Fibroblast of lung (primary cell): ENCODE results near the gene SLC8A2. TPM values are rescaled to one million over a fixed set of nuclear protein-coding genes. Genes with fewer than 3 reads are reported as not detected.

Experiments
- DNase-seq, 2 donors: peaks; one replicate each; pipeline versions ENCODE4 v3.0.0 to v3.0.0-alpha.2; 2010; ENCODE audit warnings: low read depth in 2 of 2
- H2AFZ ChIP-seq: 2 replicates; pipeline ENCODE4 v1.5.1; 2012; ENCODE audit warnings: low read length, control low read depth, inconsistent platforms
- H3K27ac ChIP-seq: 2 replicates; pipeline ENCODE4 v1.5.1; 2011; ENCODE audit warnings: low read length, control low read depth; ENCODE audit not compliant: insufficient read depth
- H3K27me3 ChIP-seq: 2 replicates; pipeline ENCODE4 v1.5.1; 2011; ENCODE audit warnings: mild to moderate bottlenecking, low read length; ENCODE audit not compliant: control insufficient read depth, insufficient read depth
- H3K36me3 ChIP-seq: 2 replicates; pipeline ENCODE4 v1.5.1; 2011; ENCODE audit warnings: low read length; ENCODE audit not compliant: control insufficient read depth, insufficient read depth
- H3K4me1 ChIP-seq: 2 replicates; pipeline ENCODE4 v1.5.1; 2011; ENCODE audit warnings: low read length; ENCODE audit not compliant: control insufficient read depth, insufficient read depth; ENCODE audit errors: extremely low read depth
- H3K4me2 ChIP-seq: 2 replicates; pipeline ENCODE4 v1.5.1; 2011; ENCODE audit warnings: low read length, control low read depth; ENCODE audit not compliant: insufficient read depth; ENCODE audit errors: extremely low read depth
- H3K4me3 ChIP-seq, 4 experiments: fragments of 200-600 bp in 1 of 4; sonication (generic) in 1 of 4; replicated peaks in 1 of 4; 2 replicates each; pipeline ENCODE4 v1.5.1; 2011 to 2016; ENCODE audit warnings: low read length in 4 of 4, low read depth in 3 of 4, mild to moderate bottlenecking in 3 of 4, control low read depth in 2 of 4, inconsistent platforms in 1 of 4, mixed read lengths in 1 of 4; ENCODE audit not compliant: insufficient read depth in 1 of 4; ENCODE audit errors: control extremely low read depth in 1 of 4
- H3K79me2 ChIP-seq: 2 replicates; pipeline ENCODE4 v1.5.1; 2012; ENCODE audit warnings: mild to moderate bottlenecking, low read length, inconsistent platforms; ENCODE audit not compliant: control insufficient read depth, insufficient read depth
- H3K9ac ChIP-seq: 2 replicates; pipeline ENCODE4 v1.5.1; 2011; ENCODE audit warnings: mild to moderate bottlenecking, low read length, control low read depth; ENCODE audit not compliant: insufficient read depth
- H3K9me3 ChIP-seq: 2 replicates; pipeline ENCODE4 v1.5.1; 2012; ENCODE audit warnings: low read depth, low read length; ENCODE audit not compliant: control insufficient read depth, insufficient read depth
- H4K20me1 ChIP-seq: 2 replicates; pipeline ENCODE4 v1.5.1; 2011; ENCODE audit warnings: low read length; ENCODE audit not compliant: control insufficient read depth, insufficient read depth; ENCODE audit errors: extremely low read depth
- CTCF ChIP-seq, 2 donors: IDR thresholded peaks in 1 of 2; conservative IDR thresholded peaks in 1 of 2; 1 replicate in 1 of 2; 2 replicates in 1 of 2; pipeline ENCODE4 v1.5.1; 2011 to 2012; ENCODE audit warnings: low read length in 2 of 2, control low read depth in 1 of 2, inconsistent platforms in 1 of 2, low read depth in 1 of 2, mild to moderate bottlenecking in 1 of 2
- EZH2 ChIP-seq: IDR thresholded peaks from 2 replicates; pipeline ENCODE4 v1.5.1; 2012; ENCODE audit warnings: low read length, control low read depth, mild to moderate bottlenecking; ENCODE audit errors: missing control alignments
- polyA plus RNA-seq, 2 donors: library from polyadenylated mRNA; depleted of rRNA in 1 of 2; stranded (reverse) in 1 of 2; unstranded in 1 of 2; fragments of >200 nt; gene quantifications; 2 replicates each; pipeline ENCODE4 v1.2.1, GENCODE V29; 2011 to 2012; ENCODE audit warnings: missing spikeins in 1 of 2
- total RNA-seq: library from RNA; depleted of rRNA; stranded (reverse); fragments of >200 nt; gene quantifications from 2 replicates; pipeline ENCODE4 v1.2.1, GENCODE V29; 2014

The SLC8A2 gene
- total and polyA plus RNA-seq, 2 donors (not counting 1 experiment from before 2014, with no cell fraction given), result under 0.01 TPM; not detected in 1

- DNase-seq, result no peak
- no peak for TF ChIP-seq EZH2
- Histone ChIP-seq H3K36me3 (peaks cover 4% of the 10 kb centered on the region), H3K9ac (no peak overlapping the region), H3K27ac (no peak overlapping the region), H3K4me1 (peaks cover 25% of the 10 kb centered on the region), H3K79me2 (peaks cover 70% of the 10 kb centered on the region), H2AFZ (no peak overlapping the region), H3K27me3 (no peaks in the 10 kb centered on the region), H3K4me3 (no peak overlapping the region), H4K20me1 (no peaks in the 10 kb centered on the region), H3K4me2 (no peak overlapping the region), H3K9me3 (no peaks in the 10 kb centered on the region)
Measured at GRCh38 chr19:47507924-47508553, 36.3 kb upstream of the SLC8A2 start.

GRCh38 chr19:47507012-47507411 is 35.3 kb upstream of the SLC8A2 start:
- Histone ChIP-seq H4K20me1 (no peaks in the 10 kb centered on the region), H3K79me2 (peaks cover 60% of the 10 kb centered on the region), H2AFZ (no peak overlapping the region), H3K4me1 (peaks cover 16% of the 10 kb centered on the region), H3K27me3 (no peaks in the 10 kb centered on the region), H3K4me2 (no peak overlapping the region), H3K27ac (no peak overlapping the region), H3K36me3 (peaks cover 6% of the 10 kb centered on the region), H3K9ac (no peak overlapping the region), H3K4me3 (no peak overlapping the region), H3K9me3 (no peaks in the 10 kb centered on the region)
- TF ChIP-seq CTCF (conservative IDR thresholded peaks at IDR 0.05 in 1 of 2, IDR thresholded peaks at IDR 0.05 in 1 of 2; ENCODE audit: low read depth in 1 of 2, low read length in 2 of 2), result no peak
- DNase-seq, result no peak

- H3K4me1 ChIP-seq, result peaks cover 12% of the 10 kb centered on the region
- DNase-seq, result no peak
- no peak overlapping the region for H3K9ac ChIP-seq
- no peaks in the 10 kb centered on the region for H4K20me1 ChIP-seq
- H2AFZ ChIP-seq, result no peak overlapping the region
- H3K4me3 ChIP-seq, result no peak overlapping the region
- H3K79me2 ChIP-seq, result peaks cover 55% of the 10 kb centered on the region
- H3K9me3 ChIP-seq, result no peaks in the 10 kb centered on the region
- no peaks in the 10 kb centered on the region for H3K27me3 ChIP-seq
- H3K4me2 ChIP-seq, result no peak overlapping the region
- TF ChIP-seq EZH2 (no peak), CTCF (conservative IDR thresholded peaks at IDR 0.05 in 1 of 2, IDR thresholded peaks at IDR 0.05 in 1 of 2; ENCODE audit: low read depth in 1 of 2, low read length in 2 of 2) (no peak)
- no peak overlapping the region for H3K27ac ChIP-seq
- peaks cover 7% of the 10 kb centered on the region for H3K36me3 ChIP-seq
Measured at GRCh38 chr19:47506459-47506858, 34.8 kb upstream of the SLC8A2 start.
